ENCODE measurements around the gene MT1B.
"Not testable (repeated sequence)": the region's sequence is repeated elsewhere in the genome, so short reads cannot be mapped to it uniquely, and the experiment has no call there.

Gene MT1B

GRCh38 chr16:56621665-56622445, 29.8 kb upstream of the MT1B start:
- DNase-seq: not testable (repeated sequence)

- DNase-seq: not testable (repeated sequence)
Measured at GRCh38 chr16:56623184-56623583, 28.5 kb upstream of the MT1B start.

GRCh38 chr16:56623637-56624036, 28.0 kb upstream of the MT1B start:
- DNase-seq: no peak

- peak; percentile 22 for DNase-seq
Measured at GRCh38 chr16:56625140-56625942, 26.3 kb upstream of the MT1B start, which contains the start of gene MT1E. TSS of gene MT1E (plus strand) at chr16:56625781. CDS start at chr16:56625852, 71 bp downstream.

GRCh38 chr16:56625943-56626654, 25.6 kb upstream of the MT1B start:
- DNase-seq: no peak

GRCh38 chr16:56626685-56627084, 25.0 kb upstream of the MT1B start:
- DNase-seq: no peak

- DNase-seq: no peak
Measured at GRCh38 chr16:56628486-56629350, 23.0 kb upstream of the MT1B start.

GRCh38 chr16:56629531-56629930, 22.2 kb upstream of the MT1B start:
- DNase-seq: no peak

- no peak for DNase-seq
Measured at GRCh38 chr16:56630134-56630533, 21.6 kb upstream of the MT1B start.

- DNase-seq: no peak
Measured at GRCh38 chr16:56631197-56631596, 20.5 kb upstream of the MT1B start.

- no peak for DNase-seq
Measured at GRCh38 chr16:56631832-56632155, 19.9 kb upstream of the MT1B start.

GRCh38 chr16:56632156-56632847, 19.4 kb upstream of the MT1B start, which contains the start of gene MT1M:
TSS of gene MT1M (plus strand) at chr16:56632659. CDS start at chr16:56632732, 73 bp downstream.
- no peak for DNase-seq

GRCh38 chr16:56632848-56633365, 18.8 kb upstream of the MT1B start:
- DNase-seq: no peak

- DNase-seq: no peak
Measured at GRCh38 chr16:56633535-56633934, 18.2 kb upstream of the MT1B start.

GRCh38 chr16:56634715-56635440, 16.8 kb upstream of the MT1B start:
- DNase-seq: no peak

- no peak for DNase-seq
Measured at GRCh38 chr16:56635441-56635967, 16.2 kb upstream of the MT1B start.

- no peak for DNase-seq
Measured at GRCh38 chr16:56636616-56637413, 14.9 kb upstream of the MT1B start.

GRCh38 chr16:56637814-56638750, 13.6 kb upstream of the MT1B start, which contains the start of gene MT1A:
TSS of gene MT1A (plus strand) at chr16:56638666. CDS start at chr16:56638739, 73 bp downstream.
- no peak for DNase-seq
